Left ventricle myocardium inferior (tissue), 1 donor: ENCODE data around the gene SMLR1. TPM values are rescaled to one million over a fixed set of nuclear protein-coding genes. Genes with fewer than 3 reads are reported as not detected.

Experiments used
- DNase-seq: peaks from one replicate; pipeline ENCODE4 v3.0.0-alpha.2; 2020
- H3K27ac ChIP-seq: fragments of 200-600 bp; replicated peaks from 2 replicates; pipeline ENCODE4 v1.8.0; 2021
- H3K27me3 ChIP-seq: fragments of 200-600 bp; 2 replicates; pipeline ENCODE4 v1.8.0; 2021; ENCODE audit warnings: low read depth
- H3K36me3 ChIP-seq: fragments of 200-600 bp; 2 replicates; pipeline ENCODE4 v1.8.0; 2021
- H3K4me1 ChIP-seq: fragments of 200-600 bp; 2 replicates; pipeline ENCODE4 v1.8.0; 2021
- H3K4me3 ChIP-seq: fragments of 200-600 bp; 2 replicates; pipeline ENCODE4 v1.8.0; 2021; ENCODE audit warnings: mild to moderate bottlenecking, moderate library complexity
- H3K9me3 ChIP-seq: fragments of 200-600 bp; replicated peaks from 2 replicates; pipeline ENCODE4 v1.8.0; 2021
- CTCF ChIP-seq: fragments of 200-600 bp; IDR thresholded peaks from 2 replicates; pipeline ENCODE4 v1.8.0; 2021; ENCODE audit warnings: antibody characterized with exemption, mild to moderate bottlenecking, borderline replicate concordance
- intact Hi-C: fragments of 100-400 bp; cut with micrococcal nuclease; formaldehyde crosslinking; loops from one replicate; pipeline ENCODE4 v1.11.0; 2022
- total RNA-seq: library from RNA; stranded (reverse); fragmentation: NEBNext Ultra II Directional; extraction: Animal tissue kit (Norgen Biotek cat#: 25700); gene quantifications from one replicate; pipeline ENCODE4 v1.2.1, GENCODE V29; 2021
- donor health status: DM: no; HTN: yes; CAD: no; lungs with severe emphysema.

Gene SMLR1
- total RNA-seq, 1 donor from 2014 or later = not detected

GRCh38 chr6:130837067-130837466 is 9.9 kb downstream of the SMLR1 start:
- no peak for DNase-seq
- peaks cover 15% of the 10 kb centered on the region for H3K36me3 ChIP-seq
- H3K27me3 ChIP-seq = no peaks in the 10 kb centered on the region
- no peak for TF ChIP-seq CTCF
- H3K9me3 ChIP-seq = no peaks in the 10 kb centered on the region
- H3K4me1 ChIP-seq = no peaks in the 10 kb centered on the region
- intact Hi-C loops = no loop called here
- no peak overlapping the region for H3K4me3 ChIP-seq
- no peak overlapping the region for H3K27ac ChIP-seq

GRCh38 chr6:130838250-130838860 is 11.1 kb downstream of the SMLR1 start:
- no peaks in the 10 kb centered on the region for H3K9me3 ChIP-seq
- no peak for TF ChIP-seq CTCF
- H3K4me1 ChIP-seq = no peaks in the 10 kb centered on the region
- DNase-seq = no peak
- no peak overlapping the region for H3K4me3 ChIP-seq
- H3K36me3 ChIP-seq = peaks cover 15% of the 10 kb centered on the region
- no peaks in the 10 kb centered on the region for H3K27me3 ChIP-seq
- no peak overlapping the region for H3K27ac ChIP-seq
- intact Hi-C loops = no loop called here

- H3K9me3 ChIP-seq = no peaks in the 10 kb centered on the region
- no peaks in the 10 kb centered on the region for H3K27me3 ChIP-seq
- intact Hi-C loops = no loop called here
- no peak for TF ChIP-seq CTCF
- DNase-seq = no peak
- no peak overlapping the region for H3K4me3 ChIP-seq
- no peaks in the 10 kb centered on the region for H3K4me1 ChIP-seq
- peaks cover 15% of the 10 kb centered on the region for H3K36me3 ChIP-seq
- H3K27ac ChIP-seq = no peak overlapping the region
These were observed 11.7 kb downstream of the SMLR1 start for GRCh38 chr6:130838951-130839350.

GRCh38 chr6:130839379-130839778 is 12.2 kb downstream of the SMLR1 start:
- no peak overlapping the region for H3K4me3 ChIP-seq
- no peak overlapping the region for H3K27ac ChIP-seq
- no peak for DNase-seq
- peaks cover 15% of the 10 kb centered on the region for H3K36me3 ChIP-seq
- TF ChIP-seq CTCF = no peak
- no peaks in the 10 kb centered on the region for H3K4me1 ChIP-seq
- no peaks in the 10 kb centered on the region for H3K9me3 ChIP-seq
- no peaks in the 10 kb centered on the region for H3K27me3 ChIP-seq
- intact Hi-C loops = no loop called here

- intact Hi-C loops = no loop called here
- H3K36me3 ChIP-seq = peaks cover 15% of the 10 kb centered on the region
- TF ChIP-seq CTCF = no peak
- no peaks in the 10 kb centered on the region for H3K4me1 ChIP-seq
- H3K27ac ChIP-seq = no peak overlapping the region
- H3K27me3 ChIP-seq = no peaks in the 10 kb centered on the region
- no peaks in the 10 kb centered on the region for H3K9me3 ChIP-seq
- DNase-seq = no peak
- H3K4me3 ChIP-seq = no peak overlapping the region
These were observed 12.8 kb downstream of the SMLR1 start for GRCh38 chr6:130840050-130840449.
